ENCODE measurements around the gene TEAD1.

DNA sequence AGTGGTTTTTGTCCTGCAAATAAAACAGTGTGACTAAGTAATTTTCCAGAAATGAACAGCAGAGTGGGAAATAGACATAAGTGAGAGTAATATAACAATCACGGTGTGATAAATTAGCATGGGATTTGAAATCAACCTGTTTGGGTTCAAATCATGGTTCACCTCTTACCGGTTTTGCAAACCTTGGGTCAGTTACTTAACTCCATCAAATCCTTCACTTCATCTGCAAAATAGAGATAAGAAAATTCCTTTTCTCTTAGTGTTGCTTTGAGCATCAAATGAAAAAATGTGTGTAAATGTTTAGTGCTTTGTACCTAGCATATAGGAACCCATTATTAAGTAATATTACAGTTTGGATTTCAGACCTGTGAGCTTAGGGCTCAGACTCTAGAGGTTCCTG is 152.2 kb downstream of the TEAD1 start:
- no peak for TF ChIP-seq SMC3 (conservative IDR thresholded peaks at IDR 0.05; ENCODE audit: poor library complexity)
- TF ChIP-seq MXI1 (conservative IDR thresholded peaks at IDR 0.05; ENCODE audit: poor library complexity, severe bottlenecking): no peak
- TF ChIP-seq EP300 (conservative IDR thresholded peaks at IDR 0.05; ENCODE audit: poor library complexity, severe bottlenecking): no peak
- TF ChIP-seq, protein P1, sequence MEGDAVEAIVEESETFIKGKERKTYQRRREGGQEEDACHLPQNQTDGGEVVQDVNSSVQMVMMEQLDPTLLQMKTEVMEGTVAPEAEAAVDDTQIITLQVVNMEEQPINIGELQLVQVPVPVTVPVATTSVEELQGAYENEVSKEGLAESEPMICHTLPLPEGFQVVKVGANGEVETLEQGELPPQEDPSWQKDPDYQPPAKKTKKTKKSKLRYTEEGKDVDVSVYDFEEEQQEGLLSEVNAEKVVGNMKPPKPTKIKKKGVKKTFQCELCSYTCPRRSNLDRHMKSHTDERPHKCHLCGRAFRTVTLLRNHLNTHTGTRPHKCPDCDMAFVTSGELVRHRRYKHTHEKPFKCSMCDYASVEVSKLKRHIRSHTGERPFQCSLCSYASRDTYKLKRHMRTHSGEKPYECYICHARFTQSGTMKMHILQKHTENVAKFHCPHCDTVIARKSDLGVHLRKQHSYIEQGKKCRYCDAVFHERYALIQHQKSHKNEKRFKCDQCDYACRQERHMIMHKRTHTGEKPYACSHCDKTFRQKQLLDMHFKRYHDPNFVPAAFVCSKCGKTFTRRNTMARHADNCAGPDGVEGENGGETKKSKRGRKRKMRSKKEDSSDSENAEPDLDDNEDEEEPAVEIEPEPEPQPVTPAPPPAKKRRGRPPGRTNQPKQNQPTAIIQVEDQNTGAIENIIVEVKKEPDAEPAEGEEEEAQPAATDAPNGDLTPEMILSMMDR (IDR thresholded peaks at IDR 0.05; ENCODE audit: poor library complexity, severe bottlenecking): no peak
- TF ChIP-seq RAD21 (conservative IDR thresholded peaks at IDR 0.05): no peak
- TF ChIP-seq, protein P2, sequence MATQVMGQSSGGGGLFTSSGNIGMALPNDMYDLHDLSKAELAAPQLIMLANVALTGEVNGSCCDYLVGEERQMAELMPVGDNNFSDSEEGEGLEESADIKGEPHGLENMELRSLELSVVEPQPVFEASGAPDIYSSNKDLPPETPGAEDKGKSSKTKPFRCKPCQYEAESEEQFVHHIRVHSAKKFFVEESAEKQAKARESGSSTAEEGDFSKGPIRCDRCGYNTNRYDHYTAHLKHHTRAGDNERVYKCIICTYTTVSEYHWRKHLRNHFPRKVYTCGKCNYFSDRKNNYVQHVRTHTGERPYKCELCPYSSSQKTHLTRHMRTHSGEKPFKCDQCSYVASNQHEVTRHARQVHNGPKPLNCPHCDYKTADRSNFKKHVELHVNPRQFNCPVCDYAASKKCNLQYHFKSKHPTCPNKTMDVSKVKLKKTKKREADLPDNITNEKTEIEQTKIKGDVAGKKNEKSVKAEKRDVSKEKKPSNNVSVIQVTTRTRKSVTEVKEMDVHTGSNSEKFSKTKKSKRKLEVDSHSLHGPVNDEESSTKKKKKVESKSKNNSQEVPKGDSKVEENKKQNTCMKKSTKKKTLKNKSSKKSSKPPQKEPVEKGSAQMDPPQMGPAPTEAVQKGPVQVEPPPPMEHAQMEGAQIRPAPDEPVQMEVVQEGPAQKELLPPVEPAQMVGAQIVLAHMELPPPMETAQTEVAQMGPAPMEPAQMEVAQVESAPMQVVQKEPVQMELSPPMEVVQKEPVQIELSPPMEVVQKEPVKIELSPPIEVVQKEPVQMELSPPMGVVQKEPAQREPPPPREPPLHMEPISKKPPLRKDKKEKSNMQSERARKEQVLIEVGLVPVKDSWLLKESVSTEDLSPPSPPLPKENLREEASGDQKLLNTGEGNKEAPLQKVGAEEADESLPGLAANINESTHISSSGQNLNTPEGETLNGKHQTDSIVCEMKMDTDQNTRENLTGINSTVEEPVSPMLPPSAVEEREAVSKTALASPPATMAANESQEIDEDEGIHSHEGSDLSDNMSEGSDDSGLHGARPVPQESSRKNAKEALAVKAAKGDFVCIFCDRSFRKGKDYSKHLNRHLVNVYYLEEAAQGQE (IDR thresholded peaks at IDR 0.05; ENCODE audit: borderline replicate concordance): no peak
- no peak for TF ChIP-seq EZH2 (IDR thresholded peaks at IDR 0.05; ENCODE audit: borderline replicate concordance, insufficient read depth, low read length, poor library complexity, severe bottlenecking)

Measured in neural cell (in vitro differentiated cells).